Activated B cell treated with CpG ODN at 0.5 μM for 24 hours (primary cell): ENCODE results near the gene RIMKLA. TPM values are rescaled to one million over a fixed set of nuclear protein-coding genes. Genes with fewer than 3 reads are reported as not detected.

Experiments
- ATAC-seq: fragments of 200-7000 bp; cut with Tn5 transposase; one replicate; pipeline ENCODE4 v1.10.0; 2021; ENCODE audit warnings: low read depth, mild to moderate bottlenecking, moderate library complexity
- CTCF ChIA-PET: fragments of 350-600 bp; sonication (Branson Sonifier 250); formaldehyde crosslinking; loops from one replicate; lab custom pipeline; 2021; ENCODE audit warnings: antibody characterized with exemption; lab: Charles Lee
- POLR2A ChIA-PET: fragments of 350-600 bp; sonication (Branson Sonifier 250); formaldehyde crosslinking; loops from one replicate; lab custom pipeline; 2021; ENCODE audit warnings: antibody characterized with exemption; lab: Charles Lee
- DNase-seq: peaks from one replicate; pipeline ENCODE4 v3.0.0; 2022
- H3K27ac Mint-ChIP-seq: one replicate; pipeline ENCODE4 v1.8.0; 2020; ENCODE audit warnings: mixed read lengths
- H3K27me3 Mint-ChIP-seq: one replicate; pipeline ENCODE4 v1.8.0; 2021; ENCODE audit warnings: mixed read lengths
- H3K36me3 Mint-ChIP-seq: one replicate; pipeline ENCODE4 v1.8.0; 2021; ENCODE audit warnings: low read depth, mixed read lengths
- H3K4me1 Mint-ChIP-seq: one replicate; pipeline ENCODE4 v1.8.0; 2021; ENCODE audit warnings: mixed read lengths
- H3K4me3 Mint-ChIP-seq: one replicate; pipeline ENCODE4 v1.8.0; 2020; ENCODE audit warnings: mild to moderate bottlenecking, mixed read lengths
- H3K9me3 Mint-ChIP-seq: one replicate; pipeline ENCODE4 v1.8.0; 2020; ENCODE audit warnings: mixed read lengths
- CTCF ChIP-seq: fragments of 200-600 bp; IDR thresholded peaks from one replicate; pipeline ENCODE4 v1.8.0; 2022; ENCODE audit warnings: antibody characterized with exemption, mild to moderate bottlenecking
- intact Hi-C: fragments of 100-400 bp; cut with micrococcal nuclease; formaldehyde crosslinking; loops from one replicate; pipeline ENCODE4 v1.15.1; 2024
- total RNA-seq: library from RNA; stranded (reverse); gene quantifications from 2 replicates; pipeline ENCODE4 v1.2.3, GENCODE V29; 2022

Gene RIMKLA
- total RNA-seq, 1 donor from 2014 or later: 0.02 TPM

DNA sequence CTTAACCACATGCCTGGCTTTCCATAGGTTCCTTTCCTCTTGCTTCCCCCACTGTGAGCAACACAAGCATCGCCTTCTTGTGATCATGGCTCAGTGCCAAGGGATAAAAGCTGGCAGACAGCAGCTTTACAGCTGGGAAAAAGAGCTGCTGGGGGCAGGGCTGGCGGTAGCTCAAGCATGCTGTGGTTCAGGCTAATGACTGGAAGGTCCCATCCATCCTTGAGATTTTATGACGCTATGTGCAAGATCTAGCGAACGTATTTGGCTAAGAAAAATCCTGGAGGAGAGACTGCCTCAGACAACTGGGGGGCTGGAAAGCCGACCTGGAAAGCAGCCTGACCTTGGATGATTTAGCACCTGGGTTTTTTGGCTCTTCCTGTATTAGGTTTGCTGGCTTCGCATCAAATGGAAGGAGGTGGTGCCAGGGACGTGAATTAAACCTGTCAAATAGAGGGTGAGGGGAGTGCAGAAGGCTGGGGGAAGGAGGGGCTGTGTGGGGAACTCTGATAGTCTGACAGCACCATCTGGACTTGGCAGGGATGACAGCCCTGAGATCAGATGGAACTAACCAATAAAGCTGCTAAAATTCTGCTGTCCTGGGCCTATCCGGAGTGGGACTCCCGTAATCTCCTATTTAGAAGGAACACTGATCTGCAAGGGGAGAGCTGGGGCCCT lies 40.5 kb downstream of the RIMKLA start:
- intact Hi-C loops: no loop called here
- no peak for DNase-seq
- Mint-ChIP-seq H3K36me3 (no peaks in the 10 kb centered on the region), H3K27ac (no peak overlapping the region), H3K4me3 (no peak overlapping the region), H3K9me3 (no peaks in the 10 kb centered on the region), H3K4me1 (no peaks in the 10 kb centered on the region), H3K27me3 (peaks cover 22% of the 10 kb centered on the region)
- TF ChIP-seq CTCF: no peak
- ChIA-PET POLR2A (no interaction called here), CTCF (no interaction called here)
- ATAC-seq: no peak

GRCh38 chr1:42422737-42423136 lies 42.1 kb downstream of the RIMKLA start:
- ChIA-PET POLR2A (no interaction called here), CTCF (no interaction called here)
- no peak overlapping the region for H3K27ac Mint-ChIP-seq
- H3K4me3 Mint-ChIP-seq: no peak overlapping the region
- H3K9me3 Mint-ChIP-seq: no peaks in the 10 kb centered on the region
- H3K4me1 Mint-ChIP-seq: no peaks in the 10 kb centered on the region
- DNase-seq (no peak), ATAC-seq (no peak)
- peaks cover 22% of the 10 kb centered on the region for H3K27me3 Mint-ChIP-seq
- intact Hi-C loops: no loop called here
- H3K36me3 Mint-ChIP-seq: no peaks in the 10 kb centered on the region
- no peak for TF ChIP-seq CTCF

DNA sequence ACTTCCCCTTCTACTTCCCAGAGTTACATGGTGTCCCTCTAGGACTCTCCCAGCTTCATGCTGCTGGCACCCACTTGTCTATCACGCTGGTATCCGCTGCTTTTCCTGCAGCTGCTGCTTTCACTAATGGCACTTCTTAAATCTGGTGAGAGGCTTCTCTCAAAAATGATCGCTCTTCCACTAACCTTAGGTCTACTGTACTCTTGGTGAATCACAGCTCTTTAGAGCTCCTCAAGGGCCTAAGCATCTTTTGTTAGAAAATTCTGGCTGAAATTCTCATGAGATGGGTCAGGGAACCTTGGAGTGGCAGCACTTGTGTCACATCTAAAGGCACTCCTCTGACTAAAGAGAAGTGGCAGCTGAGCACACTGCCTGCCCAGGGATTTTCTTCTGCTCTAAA lies 43.1 kb downstream of the RIMKLA start:
- intact Hi-C loops: no loop called here
- ATAC-seq (no peak), DNase-seq (no peak)
- CTCF ChIA-PET: no interaction called here
- no peak overlapping the region for H3K4me3 Mint-ChIP-seq
- no peaks in the 10 kb centered on the region for H3K9me3 Mint-ChIP-seq
- peaks cover 18% of the 10 kb centered on the region for H3K27me3 Mint-ChIP-seq
- no peak overlapping the region for H3K27ac Mint-ChIP-seq
- no peaks in the 10 kb centered on the region for H3K4me1 Mint-ChIP-seq
- POLR2A ChIA-PET: no interaction called here
- TF ChIP-seq CTCF: no peak
- H3K36me3 Mint-ChIP-seq: no peaks in the 10 kb centered on the region

GRCh38 chr1:42424201-42424600 lies 43.6 kb downstream of the RIMKLA start:
- Mint-ChIP-seq H3K4me1 (no peaks in the 10 kb centered on the region), H3K27me3 (peaks cover 18% of the 10 kb centered on the region), H3K27ac (no peak overlapping the region), H3K36me3 (no peaks in the 10 kb centered on the region), H3K4me3 (no peak overlapping the region), H3K9me3 (no peaks in the 10 kb centered on the region)
- DNase-seq: no peak
- ATAC-seq: no peak
- ChIA-PET POLR2A (no interaction called here), CTCF (no interaction called here)
- no peak for TF ChIP-seq CTCF
- intact Hi-C loops: no loop called here

GRCh38 chr1:42427240-42427639 lies 46.6 kb downstream of the RIMKLA start:
- DNase-seq (no peak), ATAC-seq (no peak)
- intact Hi-C loops: no loop called here
- no peaks in the 10 kb centered on the region for H3K4me1 Mint-ChIP-seq
- ChIA-PET POLR2A (no interaction called here), CTCF (interaction anchor here (0.7 kb wide), 1 partner anchor 157 kb away, joined by 3 read pairs; no protein-coding TSS in a partner anchor)
- no peaks in the 10 kb centered on the region for H3K36me3 Mint-ChIP-seq
- no peak overlapping the region for H3K4me3 Mint-ChIP-seq
- H3K9me3 Mint-ChIP-seq: no peaks in the 10 kb centered on the region
- no peak for TF ChIP-seq CTCF
- no peaks in the 10 kb centered on the region for H3K27me3 Mint-ChIP-seq
- no peak overlapping the region for H3K27ac Mint-ChIP-seq
